Neural progenitor cell (in vitro differentiated cells): ENCODE results near the gene BFSP1. TPM values are rescaled to one million over a fixed set of nuclear protein-coding genes. Genes with fewer than 3 reads are reported as not detected.

Experiments
- DNase-seq: peaks from one replicate; pipeline ENCODE4 v3.0.0-alpha.2; 2016; ENCODE audit warnings: low spot score
- H2AFZ ChIP-seq: fragments of 200-600 bp; sonication (generic); replicated peaks from 2 replicates; pipeline ENCODE4 v1.6.1; 2016; ENCODE audit warnings: antibody characterized with exemption
- H3F3A ChIP-seq: fragments of 200-600 bp; sonication (generic); 2 replicates; pipeline ENCODE4 v1.6.1; 2016; ENCODE audit warnings: antibody characterized with exemption, low read depth
- H3K27ac ChIP-seq: fragments of 200-600 bp; sonication (generic); 2 replicates; pipeline ENCODE4 v1.5.1; 2016; ENCODE audit warnings: mild to moderate bottlenecking
- H3K27me3 ChIP-seq: fragments of 200-600 bp; sonication (generic); 2 replicates; pipeline ENCODE4 v1.6.1; 2016; ENCODE audit warnings: mild to moderate bottlenecking, moderate library complexity
- H3K36me3 ChIP-seq: fragments of 200-600 bp; sonication (generic); 2 replicates; pipeline ENCODE4 v1.5.1; 2016
- H3K4me1 ChIP-seq: fragments of 200-600 bp; sonication (generic); 2 replicates; pipeline ENCODE4 v1.6.1; 2016; ENCODE audit warnings: mixed run types
- H3K4me2 ChIP-seq: fragments of 200-600 bp; sonication (generic); 2 replicates; pipeline ENCODE4 v1.6.1; 2016
- H3K4me3 ChIP-seq: fragments of 200-600 bp; sonication (generic); 2 replicates; pipeline ENCODE4 v1.5.1; 2016
- H3K79me2 ChIP-seq: fragments of 200-600 bp; sonication (generic); 2 replicates; pipeline ENCODE4 v1.6.1; 2016; ENCODE audit warnings: low read depth
- H3K9ac ChIP-seq: fragments of 200-600 bp; sonication (generic); 2 replicates; pipeline ENCODE4 v1.6.1; 2016
- H3K9me3 ChIP-seq: fragments of 200-600 bp; sonication (generic); 2 replicates; pipeline ENCODE4 v1.5.1; 2016; ENCODE audit warnings: low read depth
- H4K20me1 ChIP-seq: fragments of 200-600 bp; sonication (generic); 2 replicates; pipeline ENCODE4 v1.6.1; 2016; ENCODE audit warnings: low read depth
- H3K27ac Mint-ChIP-seq: 3 replicates; pipeline ENCODE4 v1.8.0; 2021; ENCODE audit warnings: mixed read lengths
- H3K27me3 Mint-ChIP-seq: 2 replicates; pipeline ENCODE4 v1.8.0; 2022; ENCODE audit warnings: low read depth, mild to moderate bottlenecking, inconsistent platforms, moderate library complexity, mixed read lengths; ENCODE audit not compliant: insufficient read depth
- H3K36me3 Mint-ChIP-seq: 3 replicates; pipeline ENCODE4 v1.8.0; 2021; ENCODE audit warnings: mixed read lengths
- H3K4me1 Mint-ChIP-seq: 3 replicates; pipeline ENCODE4 v1.8.0; 2021; ENCODE audit warnings: mixed read lengths
- H3K4me3 Mint-ChIP-seq: 3 replicates; pipeline ENCODE4 v1.8.0; 2021; ENCODE audit warnings: mild to moderate bottlenecking, moderate library complexity, mixed read lengths
- H3K9me3 Mint-ChIP-seq: 3 replicates; pipeline ENCODE4 v1.8.0; 2020; ENCODE audit warnings: mixed read lengths
- CTCF ChIP-seq: fragments of 200-600 bp; sonication (generic); IDR thresholded peaks from 2 replicates; pipeline ENCODE4 v1.5.1; 2017; ENCODE audit warnings: antibody characterized with exemption, mild to moderate bottlenecking
- EZH2 ChIP-seq: fragments of 200-600 bp; sonication (generic); IDR thresholded peaks from 2 replicates; pipeline ENCODE4 v1.6.1; 2017; ENCODE audit warnings: antibody characterized with exemption, mild to moderate bottlenecking, moderate library complexity
- EZH2phosphoT487 ChIP-seq: fragments of 200-600 bp; sonication (generic); IDR thresholded peaks from 2 replicates; pipeline ENCODE4 v1.6.1; 2017; ENCODE audit warnings: antibody characterized with exemption
- total RNA-seq: library from RNA; depleted of rRNA; stranded (reverse); fragments of >200 nt; gene quantifications from 2 replicates; pipeline ENCODE4 v1.2.3, GENCODE V29; 2015; ENCODE audit warnings: low replicate concordance

The BFSP1 gene
- total RNA-seq, 1 donor from 2014 or later, result not detected

- H3F3A ChIP-seq, result no peaks in the 10 kb centered on the region
- TF ChIP-seq CTCF (no peak), EZH2phosphoT487 (no peak), EZH2 (no peak)
- H3K27me3 Mint-ChIP-seq, result peaks cover 7% of the 10 kb centered on the region
- H3K4me1 ChIP-seq, result no peaks in the 10 kb centered on the region
- no peaks in the 10 kb centered on the region for H3K9me3 ChIP-seq
- no peaks in the 10 kb centered on the region for H4K20me1 ChIP-seq
- no peak overlapping the region for H3K4me2 ChIP-seq
- no peaks in the 10 kb centered on the region for H3K79me2 ChIP-seq
- H3K27me3 ChIP-seq, result no peaks in the 10 kb centered on the region
- H3K27ac ChIP-seq, result no peak overlapping the region
- no peak for DNase-seq
- H3K36me3 Mint-ChIP-seq, result peaks cover 1% of the 10 kb centered on the region
- no peak overlapping the region for H3K4me3 ChIP-seq
- H3K9me3 Mint-ChIP-seq, result no peaks in the 10 kb centered on the region
- H2AFZ ChIP-seq, result no peak overlapping the region
- no peak overlapping the region for H3K9ac ChIP-seq
- no peak overlapping the region for H3K4me3 Mint-ChIP-seq
- no peak overlapping the region for H3K27ac Mint-ChIP-seq
- no peaks in the 10 kb centered on the region for H3K4me1 Mint-ChIP-seq
- no peaks in the 10 kb centered on the region for H3K36me3 ChIP-seq
Observed at GRCh38 chr20:17488916-17489600, 42.1 kb downstream of the BFSP1 start.

GRCh38 chr20:17485017-17485416 lies 46.2 kb downstream of the BFSP1 start:
- Mint-ChIP-seq H3K4me1 (no peaks in the 10 kb centered on the region), H3K27ac (no peak overlapping the region), H3K9me3 (no peaks in the 10 kb centered on the region), H3K36me3 (no peaks in the 10 kb centered on the region), H3K4me3 (no peak overlapping the region), H3K27me3 (peaks cover 5% of the 10 kb centered on the region)
- Histone ChIP-seq H3K79me2 (no peaks in the 10 kb centered on the region), H3K4me1 (no peaks in the 10 kb centered on the region), H3K36me3 (no peaks in the 10 kb centered on the region), H3F3A (no peaks in the 10 kb centered on the region), H3K27me3 (no peaks in the 10 kb centered on the region), H4K20me1 (no peaks in the 10 kb centered on the region), H3K9ac (no peak overlapping the region), H3K27ac (no peak overlapping the region), H3K4me2 (no peak overlapping the region), H2AFZ (no peak overlapping the region), H3K4me3 (no peak overlapping the region), H3K9me3 (no peaks in the 10 kb centered on the region)
- no peak for TF ChIP-seq EZH2
- no peak for TF ChIP-seq EZH2phosphoT487
- no peak for TF ChIP-seq CTCF
- no peak for DNase-seq

- H2AFZ ChIP-seq, result no peak overlapping the region
- H3K4me2 ChIP-seq, result no peak overlapping the region
- H3K27ac ChIP-seq, result no peak overlapping the region
- no peaks in the 10 kb centered on the region for H3K79me2 ChIP-seq
- H3K9me3 ChIP-seq, result no peaks in the 10 kb centered on the region
- no peaks in the 10 kb centered on the region for H3K27me3 ChIP-seq
- no peak for DNase-seq
- H3K4me3 Mint-ChIP-seq, result no peak overlapping the region
- TF ChIP-seq EZH2 (no peak), CTCF (no peak), EZH2phosphoT487 (no peak)
- no peaks in the 10 kb centered on the region for H3K36me3 ChIP-seq
- H3F3A ChIP-seq, result no peaks in the 10 kb centered on the region
- H3K4me3 ChIP-seq, result no peak overlapping the region
- H3K4me1 Mint-ChIP-seq, result no peaks in the 10 kb centered on the region
- H3K9ac ChIP-seq, result no peak overlapping the region
- H3K9me3 Mint-ChIP-seq, result no peaks in the 10 kb centered on the region
- H3K27ac Mint-ChIP-seq, result no peak overlapping the region
- H3K4me1 ChIP-seq, result no peaks in the 10 kb centered on the region
- H3K27me3 Mint-ChIP-seq, result peaks cover 3% of the 10 kb centered on the region
- no peaks in the 10 kb centered on the region for H4K20me1 ChIP-seq
- H3K36me3 Mint-ChIP-seq, result no peaks in the 10 kb centered on the region
Observed at GRCh38 chr20:17482536-17482935, 48.6 kb downstream of the BFSP1 start.
